GM10847 (cell line): Measurements from ENCODE around the gene PTCD2.

Source experiments
- POLR2A ChIP-seq: IDR thresholded peaks from 2 replicates; pipeline ENCODE4 v1.6.1; 2011; ENCODE audit not compliant: insufficient read length; ENCODE audit errors: extremely low read depth

The PTCD2 gene

GRCh38 chr5:72379936-72380335 lies 59.8 kb downstream of the PTCD2 start:
- TF ChIP-seq POLR2A = no peak

DNA sequence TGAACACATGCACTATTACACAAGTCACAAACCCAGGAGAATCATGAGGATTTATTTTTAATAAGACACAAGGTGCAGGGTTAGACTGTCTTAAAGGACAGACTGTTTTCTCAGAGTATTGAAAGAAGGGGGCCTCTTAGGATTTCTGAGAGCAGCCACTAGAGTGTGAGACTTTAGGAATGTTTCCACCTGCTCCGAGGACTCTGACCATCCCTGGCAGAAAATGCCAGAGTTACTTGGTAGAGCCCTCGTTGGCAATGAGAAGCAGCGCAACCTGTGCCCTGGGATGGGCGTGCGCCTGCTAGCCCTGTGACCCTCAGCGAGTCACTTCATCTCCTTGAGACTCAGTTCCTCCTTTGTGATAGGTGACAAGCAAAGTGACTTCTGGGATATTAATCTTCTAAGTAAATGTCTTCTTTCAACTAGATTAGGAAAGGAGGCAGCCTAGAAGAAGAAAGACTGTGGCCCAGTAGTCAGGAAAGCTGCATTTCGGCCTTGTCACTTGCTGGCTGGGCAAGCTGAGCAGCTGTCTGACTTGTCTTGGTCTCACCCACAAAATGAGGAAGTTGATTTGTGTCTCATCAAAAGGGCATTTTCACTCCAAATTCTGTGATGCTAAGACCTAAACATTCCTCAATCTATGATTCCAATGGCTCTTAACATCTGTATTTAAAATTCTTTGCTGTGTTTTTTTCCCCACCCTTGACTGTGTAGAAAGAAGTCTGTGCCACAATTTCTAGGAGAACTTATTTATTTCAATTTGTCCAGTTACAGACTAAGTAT lies 60.5 kb downstream of the PTCD2 start:
- no peak for TF ChIP-seq POLR2A

- TF ChIP-seq POLR2A = no peak
Observed at GRCh38 chr5:72383280-72383679, 63.1 kb downstream of the PTCD2 start.

- TF ChIP-seq POLR2A = no peak
Observed at GRCh38 chr5:72383726-72384125, 63.6 kb downstream of the PTCD2 start.

DNA sequence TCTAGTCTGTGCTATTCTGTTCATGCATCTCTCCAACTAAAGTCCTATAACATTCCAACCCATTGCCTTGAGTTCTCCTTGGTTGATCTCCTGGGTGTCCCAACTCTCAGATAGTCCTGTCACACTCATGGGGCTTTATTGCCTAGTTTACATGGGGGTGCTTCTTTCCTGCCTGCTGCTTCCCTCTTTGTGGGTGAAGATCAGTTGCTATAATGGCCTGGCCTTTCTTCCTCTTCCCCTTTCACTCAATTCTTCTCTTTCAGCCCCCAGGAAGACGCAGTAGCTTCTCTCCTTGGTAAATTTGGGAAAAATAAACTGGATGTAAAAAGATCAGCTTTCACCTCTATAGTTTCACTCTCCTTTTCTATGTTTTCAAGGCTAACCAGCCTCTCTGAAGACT lies 66.5 kb downstream of the PTCD2 start:
- TF ChIP-seq POLR2A = no peak

DNA sequence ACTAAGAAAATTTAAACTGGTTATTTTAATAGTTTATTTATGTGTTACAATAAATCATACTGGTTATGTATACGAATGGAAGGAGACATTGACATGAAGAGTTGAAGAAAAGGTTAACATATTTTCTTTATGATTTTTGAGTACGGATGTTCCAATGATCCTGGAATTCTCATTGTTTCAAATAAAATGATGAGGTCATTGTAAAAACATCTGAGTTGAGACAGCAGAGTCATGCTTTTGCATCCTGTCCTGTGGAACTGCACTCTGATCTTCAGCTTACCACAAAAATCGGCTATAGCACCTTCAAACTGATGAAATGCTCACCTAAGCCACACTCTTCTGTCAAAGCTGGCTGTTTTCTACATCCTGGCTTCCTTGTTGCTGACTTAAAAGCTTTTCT lies 67.8 kb downstream of the PTCD2 start:
- TF ChIP-seq POLR2A = no peak

- TF ChIP-seq POLR2A = no peak
Observed at GRCh38 chr5:72388646-72389045, 68.5 kb downstream of the PTCD2 start.

- TF ChIP-seq POLR2A = no peak
Observed at GRCh38 chr5:72390836-72391235, 70.7 kb downstream of the PTCD2 start.

- no peak for TF ChIP-seq POLR2A
Observed at GRCh38 chr5:72392326-72392733, 72.2 kb downstream of the PTCD2 start.

- no peak for TF ChIP-seq POLR2A
Observed at GRCh38 chr5:72393052-72393451, 72.9 kb downstream of the PTCD2 start.

DNA sequence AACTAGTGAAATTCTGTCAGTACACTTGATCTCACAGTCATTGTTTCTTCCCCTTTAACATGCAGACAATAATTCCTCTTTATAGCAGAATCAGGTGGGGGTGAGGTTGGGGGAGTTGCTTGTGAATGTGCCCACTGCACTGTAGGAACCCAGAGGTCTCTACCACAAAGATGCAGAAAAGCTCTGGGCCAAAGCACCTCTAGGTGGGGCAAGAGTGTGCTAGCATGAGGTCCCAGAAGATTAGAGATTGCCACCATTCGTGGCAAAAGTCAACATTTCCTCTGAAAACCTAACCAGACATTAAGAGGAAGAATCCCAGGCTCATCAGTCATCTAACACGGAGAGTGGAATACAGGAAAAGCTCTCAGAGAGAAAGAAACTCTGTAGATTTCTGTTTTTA lies 74.5 kb downstream of the PTCD2 start:
- no peak for TF ChIP-seq POLR2A

DNA sequence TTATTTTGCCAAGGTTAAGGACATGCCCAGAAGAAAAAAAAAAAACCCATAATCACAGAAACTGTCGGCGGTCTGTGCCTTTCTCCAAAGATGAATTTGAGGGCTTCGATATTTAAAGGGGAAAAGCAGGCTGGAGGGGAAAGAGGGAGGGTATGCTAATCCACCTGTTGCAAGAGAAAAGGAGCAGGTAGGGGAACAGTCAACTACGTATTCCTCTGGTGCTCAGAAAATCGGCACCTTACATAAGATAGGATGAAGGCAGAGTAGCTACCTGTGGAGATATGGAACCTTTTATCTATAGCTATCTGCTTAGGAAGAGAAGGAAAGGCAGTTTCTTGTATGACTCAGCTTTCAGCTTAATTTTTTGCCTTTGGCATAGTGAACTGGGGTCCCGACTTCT lies 77.7 kb downstream of the PTCD2 start:
- no peak for TF ChIP-seq POLR2A

- TF ChIP-seq POLR2A = no peak
Observed at GRCh38 chr5:72400950-72401349, 80.8 kb downstream of the PTCD2 start.

- no peak for TF ChIP-seq POLR2A
Observed at GRCh38 chr5:72402381-72402890, 82.3 kb downstream of the PTCD2 start.

- no peak for TF ChIP-seq POLR2A
Observed at GRCh38 chr5:72402959-72403628, 82.9 kb downstream of the PTCD2 start.

DNA sequence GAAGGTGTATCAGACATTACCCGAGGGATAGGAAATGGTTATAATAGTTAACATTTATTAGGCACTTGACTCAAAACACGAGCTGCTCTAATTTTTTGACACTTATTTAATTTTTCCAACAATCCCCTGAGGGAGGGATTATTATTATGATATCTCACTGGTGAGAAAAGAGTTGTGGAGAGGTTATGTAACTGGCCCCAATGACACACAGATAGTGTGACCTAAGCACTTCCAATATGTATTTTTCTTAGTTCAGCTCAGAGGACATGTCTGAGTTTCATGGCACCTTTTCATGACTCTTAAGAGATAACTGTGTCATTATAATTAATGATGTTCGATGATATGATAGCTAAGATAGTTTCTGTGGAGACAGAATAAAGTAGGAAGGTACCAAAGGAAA lies 86.9 kb downstream of the PTCD2 start:
- TF ChIP-seq POLR2A = no peak
